ENCODE measurements around the gene MLANA.

MLANA gene

GRCh38 chr9:5939530-5939929 is 48.8 kb downstream of the MLANA start:
- H3K27ac ChIP-seq (replicated peaks), result no peak overlapping the region
- H3K4me3 ChIP-seq (replicated peaks; ENCODE audit: insufficient read depth, low read length), result no peak overlapping the region
- no peaks in the 10 kb centered on the region for H3K27me3 ChIP-seq (ENCODE audit: insufficient read depth, poor library complexity, severe bottlenecking)
- no peak for DNase-seq (ENCODE audit: low read depth in 1 of 2, low spot score in 1 of 2)
- TF ChIP-seq POLR2AphosphoS5 (IDR thresholded peaks at IDR 0.05; ENCODE audit: low read depth) (no peak), SPI1 (IDR thresholded peaks at IDR 0.05; ENCODE audit: borderline replicate concordance, low read depth) (no peak), CTCF (IDR thresholded peaks at IDR 0.05; ENCODE audit: insufficient read depth, low read length) (no peak), REST (IDR thresholded peaks at IDR 0.05; ENCODE audit: insufficient replicate concordance, low read depth) (no peak), GABPA (IDR thresholded peaks at IDR 0.05; ENCODE audit: low read depth) (no peak)

- H3K27me3 ChIP-seq (ENCODE audit: insufficient read depth, poor library complexity, severe bottlenecking), result no peaks in the 10 kb centered on the region
- DNase-seq (ENCODE audit: low read depth in 1 of 2, low spot score in 1 of 2), result no peak
- TF ChIP-seq CTCF (IDR thresholded peaks at IDR 0.05; ENCODE audit: insufficient read depth, low read length) (no peak), REST (IDR thresholded peaks at IDR 0.05; ENCODE audit: insufficient replicate concordance, low read depth) (no peak), POLR2AphosphoS5 (IDR thresholded peaks at IDR 0.05; ENCODE audit: low read depth) (no peak), SPI1 (IDR thresholded peaks at IDR 0.05; ENCODE audit: borderline replicate concordance, low read depth) (no peak)
Measured at GRCh38 chr9:5941214-5941613, 50.5 kb downstream of the MLANA start.

GRCh38 chr9:5945112-5945511 is 54.4 kb downstream of the MLANA start:
- H3K27me3 ChIP-seq (ENCODE audit: insufficient read depth, poor library complexity, severe bottlenecking), result no peaks in the 10 kb centered on the region
- TF ChIP-seq POLR2AphosphoS5 (IDR thresholded peaks at IDR 0.05; ENCODE audit: low read depth), result no peak
- no peak for TF ChIP-seq REST (IDR thresholded peaks at IDR 0.05; ENCODE audit: insufficient replicate concordance, low read depth)
- TF ChIP-seq SPI1 (IDR thresholded peaks at IDR 0.05; ENCODE audit: borderline replicate concordance, low read depth), result no peak
- TF ChIP-seq GABPA (IDR thresholded peaks at IDR 0.05; ENCODE audit: low read depth), result no peak
- no peak for TF ChIP-seq CTCF (IDR thresholded peaks at IDR 0.05; ENCODE audit: insufficient read depth, low read length)
- no peak overlapping the region for H3K27ac ChIP-seq (replicated peaks)
- DNase-seq (ENCODE audit: low read depth in 1 of 2, low spot score in 1 of 2), result no peak
- no peak overlapping the region for H3K4me3 ChIP-seq (replicated peaks; ENCODE audit: insufficient read depth, low read length)

More at GRCh38 chr9:5941214-5941613, 50.5 kb downstream of the MLANA start:
- Histone ChIP-seq H3K27ac (replicated peaks) (no peak overlapping the region), H3K4me3 (replicated peaks; ENCODE audit: insufficient read depth, low read length) (no peak overlapping the region)
